NB4 (cell line): Measurements from ENCODE around the gene SIGLEC5.

Experiments
- MYC ChIP-seq: IDR thresholded peaks from 2 replicates; pipeline ENCODE4 v1.6.1; 2011; ENCODE audit warnings: low read depth, low read length
- POLR2A ChIP-seq: IDR thresholded peaks from 2 replicates; pipeline ENCODE4 v1.6.1; 2011; ENCODE audit warnings: mild to moderate bottlenecking; ENCODE audit not compliant: insufficient read length; ENCODE audit errors: extremely low read depth
- TF ChIP-seq, protein P1 (sequence below): IDR thresholded peaks from one replicate; pipeline ENCODE4 v1.5.1; 2012; ENCODE audit warnings: low read depth, low read length

DNA sequence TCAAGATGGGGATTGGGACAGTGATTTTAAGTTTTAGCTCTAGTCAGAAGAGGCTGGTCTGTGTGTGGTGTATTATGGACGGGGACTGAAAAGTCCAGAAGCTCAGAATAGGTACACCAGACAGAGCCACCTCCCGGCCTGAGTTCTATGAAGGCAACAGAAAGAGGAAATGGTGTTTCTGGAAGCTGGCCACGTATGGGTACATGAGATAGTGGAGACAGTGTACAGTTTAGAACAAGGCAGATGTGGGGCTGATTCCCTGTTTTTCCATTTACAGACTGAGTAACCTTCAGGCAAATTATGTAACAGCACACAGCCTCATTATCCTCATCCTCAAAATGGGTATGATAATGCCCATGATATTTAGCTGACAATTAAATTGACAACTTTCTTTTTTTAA is 57.8 kb downstream of the SIGLEC5 start:
- TF ChIP-seq, protein P1, sequence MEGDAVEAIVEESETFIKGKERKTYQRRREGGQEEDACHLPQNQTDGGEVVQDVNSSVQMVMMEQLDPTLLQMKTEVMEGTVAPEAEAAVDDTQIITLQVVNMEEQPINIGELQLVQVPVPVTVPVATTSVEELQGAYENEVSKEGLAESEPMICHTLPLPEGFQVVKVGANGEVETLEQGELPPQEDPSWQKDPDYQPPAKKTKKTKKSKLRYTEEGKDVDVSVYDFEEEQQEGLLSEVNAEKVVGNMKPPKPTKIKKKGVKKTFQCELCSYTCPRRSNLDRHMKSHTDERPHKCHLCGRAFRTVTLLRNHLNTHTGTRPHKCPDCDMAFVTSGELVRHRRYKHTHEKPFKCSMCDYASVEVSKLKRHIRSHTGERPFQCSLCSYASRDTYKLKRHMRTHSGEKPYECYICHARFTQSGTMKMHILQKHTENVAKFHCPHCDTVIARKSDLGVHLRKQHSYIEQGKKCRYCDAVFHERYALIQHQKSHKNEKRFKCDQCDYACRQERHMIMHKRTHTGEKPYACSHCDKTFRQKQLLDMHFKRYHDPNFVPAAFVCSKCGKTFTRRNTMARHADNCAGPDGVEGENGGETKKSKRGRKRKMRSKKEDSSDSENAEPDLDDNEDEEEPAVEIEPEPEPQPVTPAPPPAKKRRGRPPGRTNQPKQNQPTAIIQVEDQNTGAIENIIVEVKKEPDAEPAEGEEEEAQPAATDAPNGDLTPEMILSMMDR = no peak
- no peak for TF ChIP-seq POLR2A
- no peak for TF ChIP-seq MYC
